Measurements from ENCODE around the gene RSPH6A. TPM values are rescaled to one million over a fixed set of nuclear protein-coding genes. Genes with fewer than 3 reads are reported as not detected.

The RSPH6A gene
- total RNA-seq, 2 donors from 2014 or later: not detected

DNA sequence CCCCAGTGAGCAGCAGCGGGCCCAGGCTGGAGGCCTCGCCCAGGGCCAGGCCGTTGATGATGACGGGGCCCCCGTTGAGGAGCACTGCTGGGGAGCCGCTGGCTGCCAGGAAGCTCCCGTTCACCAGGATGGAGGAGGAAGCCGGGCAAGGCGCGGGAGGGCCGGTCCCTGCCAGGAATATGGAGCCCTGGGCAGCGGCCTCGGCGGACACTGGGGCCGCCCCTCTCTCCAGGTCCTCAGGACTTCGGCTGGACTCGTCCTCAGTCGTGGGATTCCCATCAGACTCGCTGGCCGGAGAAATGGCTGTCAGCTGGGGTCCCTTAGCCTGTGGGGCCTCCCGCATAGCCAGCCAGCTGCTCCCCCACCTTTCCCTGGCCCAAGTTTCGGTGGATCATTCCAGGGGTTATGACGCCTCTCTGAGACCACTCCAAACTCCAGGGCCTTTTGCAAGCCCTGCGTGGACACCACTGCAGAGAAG, 48.2 kb downstream of the RSPH6A start:
- DNase-seq (ENCODE audit: low spot score) (no peak), ATAC-seq (ENCODE audit: insufficient number of reproducible peaks, low FRiP score, low read depth) (no peak)
- Histone ChIP-seq H3K4me3 (peak overlapping the region; percentile 98), H3K27ac (peak overlapping the region; percentile 94 to 98), H3K4me1 (ENCODE audit: control insufficient read depth in 1 of 2, low read depth in 2 of 2) (peaks cover 31 to 50% of the 10 kb centered on the region in 2 donors), H3K36me3 (peaks cover 9% of the 10 kb centered on the region), H3K27me3 (replicated peaks; ENCODE audit: insufficient read depth) (no peaks in the 10 kb centered on the region), H3K9me3 (no peaks in the 10 kb centered on the region)
- TF ChIP-seq, protein P1, sequence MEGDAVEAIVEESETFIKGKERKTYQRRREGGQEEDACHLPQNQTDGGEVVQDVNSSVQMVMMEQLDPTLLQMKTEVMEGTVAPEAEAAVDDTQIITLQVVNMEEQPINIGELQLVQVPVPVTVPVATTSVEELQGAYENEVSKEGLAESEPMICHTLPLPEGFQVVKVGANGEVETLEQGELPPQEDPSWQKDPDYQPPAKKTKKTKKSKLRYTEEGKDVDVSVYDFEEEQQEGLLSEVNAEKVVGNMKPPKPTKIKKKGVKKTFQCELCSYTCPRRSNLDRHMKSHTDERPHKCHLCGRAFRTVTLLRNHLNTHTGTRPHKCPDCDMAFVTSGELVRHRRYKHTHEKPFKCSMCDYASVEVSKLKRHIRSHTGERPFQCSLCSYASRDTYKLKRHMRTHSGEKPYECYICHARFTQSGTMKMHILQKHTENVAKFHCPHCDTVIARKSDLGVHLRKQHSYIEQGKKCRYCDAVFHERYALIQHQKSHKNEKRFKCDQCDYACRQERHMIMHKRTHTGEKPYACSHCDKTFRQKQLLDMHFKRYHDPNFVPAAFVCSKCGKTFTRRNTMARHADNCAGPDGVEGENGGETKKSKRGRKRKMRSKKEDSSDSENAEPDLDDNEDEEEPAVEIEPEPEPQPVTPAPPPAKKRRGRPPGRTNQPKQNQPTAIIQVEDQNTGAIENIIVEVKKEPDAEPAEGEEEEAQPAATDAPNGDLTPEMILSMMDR (IDR thresholded peaks at IDR 0.05): no peak

- H3K27me3 ChIP-seq (replicated peaks; ENCODE audit: insufficient read depth): no peaks in the 10 kb centered on the region
- no peak for ATAC-seq (ENCODE audit: insufficient number of reproducible peaks, low FRiP score, low read depth)
- H3K27ac ChIP-seq: peak overlapping the region; percentile 94 to 98
- peak overlapping the region; percentile 98 for H3K4me3 ChIP-seq
- H3K9me3 ChIP-seq: no peaks in the 10 kb centered on the region
- peaks cover 3% of the 10 kb centered on the region for H3K36me3 ChIP-seq
- TF ChIP-seq, protein P1 (IDR thresholded peaks at IDR 0.05): no peak
- peaks cover 31 to 49% of the 10 kb centered on the region in 2 donors for H3K4me1 ChIP-seq (ENCODE audit: control insufficient read depth in 1 of 2, low read depth in 2 of 2)
- DNase-seq (ENCODE audit: low spot score): no peak
Measured at GRCh38 chr19:45766296-45766868, 48.7 kb downstream of the RSPH6A start.

DNA sequence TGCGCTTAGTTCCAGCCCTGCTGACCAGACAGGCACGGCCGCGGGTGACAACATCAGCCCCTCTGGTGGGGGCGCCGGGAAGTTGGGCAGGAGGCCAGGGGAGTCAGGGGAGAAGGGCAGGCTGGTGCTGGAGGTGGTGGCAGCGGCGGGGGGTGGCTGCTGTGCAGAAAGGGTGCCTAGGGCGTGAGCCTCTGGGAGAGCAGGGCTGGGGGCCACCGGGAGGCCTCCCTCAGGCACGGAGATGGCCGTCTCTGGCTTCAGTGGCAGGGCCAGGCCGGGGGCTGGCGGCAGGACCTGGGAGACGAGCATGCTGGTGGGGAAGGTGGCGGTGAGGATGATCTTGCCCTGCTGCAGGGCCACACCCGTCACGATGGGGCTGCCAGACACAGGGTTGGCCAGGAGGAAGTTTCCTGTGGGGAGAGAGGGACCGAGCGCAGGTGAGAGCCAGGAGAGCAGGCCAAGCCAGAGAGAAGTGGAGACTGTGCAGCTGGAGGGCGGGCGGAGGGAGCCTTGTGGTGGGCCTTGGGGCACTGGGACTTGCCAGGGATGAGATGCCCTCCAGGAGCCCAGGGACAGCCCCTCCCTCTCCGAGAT, 49.3 kb downstream of the RSPH6A start:
- peak overlapping the region; percentile 94 to 98 for H3K27ac ChIP-seq
- TF ChIP-seq, protein P1 (IDR thresholded peaks at IDR 0.05): no peak
- DNase-seq (ENCODE audit: low spot score) (no peak), ATAC-seq (ENCODE audit: insufficient number of reproducible peaks, low FRiP score, low read depth) (no peak)
- no peaks in the 10 kb centered on the region for H3K9me3 ChIP-seq
- H3K4me3 ChIP-seq: peak overlapping the region; percentile 98
- no peaks in the 10 kb centered on the region for H3K27me3 ChIP-seq (replicated peaks; ENCODE audit: insufficient read depth)
- peaks cover 31 to 43% of the 10 kb centered on the region in 2 donors for H3K4me1 ChIP-seq (ENCODE audit: control insufficient read depth in 1 of 2, low read depth in 2 of 2)
- no peaks in the 10 kb centered on the region for H3K36me3 ChIP-seq

- DNase-seq (ENCODE audit: low spot score) (no peak), ATAC-seq (ENCODE audit: insufficient number of reproducible peaks, low FRiP score, low read depth) (no peak)
- Histone ChIP-seq H3K27me3 (replicated peaks; ENCODE audit: insufficient read depth) (no peaks in the 10 kb centered on the region), H3K27ac (peak overlapping the region; percentile 94 to 98), H3K4me3 (peak overlapping the region; percentile 53), H3K36me3 (no peaks in the 10 kb centered on the region), H3K9me3 (no peaks in the 10 kb centered on the region), H3K4me1 (ENCODE audit: control insufficient read depth in 1 of 2, low read depth in 2 of 2) (peaks cover 31 to 41% of the 10 kb centered on the region in 2 donors)
- TF ChIP-seq, protein P1 (IDR thresholded peaks at IDR 0.05): no peak
Measured at GRCh38 chr19:45764945-45765701, 50.0 kb downstream of the RSPH6A start.

- H3K4me3 ChIP-seq: peak overlapping the region; percentile 53
Measured at GRCh38 chr19:45764475-45764874, 50.6 kb downstream of the RSPH6A start.

More at GRCh38 chr19:45764475-45764874, 50.6 kb downstream of the RSPH6A start:
- no peaks in the 10 kb centered on the region for H3K9me3 ChIP-seq
- ATAC-seq (ENCODE audit: insufficient number of reproducible peaks, low FRiP score, low read depth) (no peak), DNase-seq (ENCODE audit: low spot score) (no peak)
- no peaks in the 10 kb centered on the region for H3K36me3 ChIP-seq
- TF ChIP-seq, protein P1 (IDR thresholded peaks at IDR 0.05): no peak
- H3K27me3 ChIP-seq (replicated peaks; ENCODE audit: insufficient read depth): no peaks in the 10 kb centered on the region
- peak overlapping the region; percentile 94 to 98 for H3K27ac ChIP-seq
- peaks cover 31 to 41% of the 10 kb centered on the region in 2 donors for H3K4me1 ChIP-seq (ENCODE audit: control insufficient read depth in 1 of 2, low read depth in 2 of 2)
